ENCODE measurements around the gene DDX19B.

DNA sequence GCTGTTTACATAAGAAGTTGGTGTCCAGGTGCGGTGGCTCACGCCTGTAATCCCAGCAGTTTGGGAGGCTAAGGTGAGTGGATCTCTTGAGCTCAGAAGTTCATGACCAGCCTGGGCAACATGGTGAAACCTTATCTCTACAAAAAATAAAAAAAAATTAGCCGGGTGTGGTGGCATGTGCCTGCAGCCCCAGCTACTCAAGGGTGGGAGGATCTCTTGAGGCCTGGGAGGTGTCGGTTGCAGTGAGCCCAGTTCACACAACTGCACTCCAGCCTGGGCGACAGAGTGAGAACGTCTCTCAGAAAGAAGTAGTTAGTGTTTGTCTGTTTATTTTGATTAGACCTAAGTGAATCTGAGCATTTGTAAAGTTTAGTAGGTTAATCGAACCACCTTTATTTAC lies 60.6 kb downstream of the DDX19B start:
- TF ChIP-seq CTCF (IDR thresholded peaks at IDR 0.05; ENCODE audit: insufficient read depth, low read depth, low read length) (no peak), EZH2 (IDR thresholded peaks at IDR 0.05; ENCODE audit: insufficient read depth, low read length) (no peak)

All from astrocyte (in vitro differentiated cells and primary cell).